ENCODE results near the gene ERBB4. TPM values are rescaled to one million over a fixed set of nuclear protein-coding genes. Genes with fewer than 3 reads are reported as not detected.

The ERBB4 gene
- total RNA-seq, 1 experiment from 2014 or later, result 0.04 TPM

DNA sequence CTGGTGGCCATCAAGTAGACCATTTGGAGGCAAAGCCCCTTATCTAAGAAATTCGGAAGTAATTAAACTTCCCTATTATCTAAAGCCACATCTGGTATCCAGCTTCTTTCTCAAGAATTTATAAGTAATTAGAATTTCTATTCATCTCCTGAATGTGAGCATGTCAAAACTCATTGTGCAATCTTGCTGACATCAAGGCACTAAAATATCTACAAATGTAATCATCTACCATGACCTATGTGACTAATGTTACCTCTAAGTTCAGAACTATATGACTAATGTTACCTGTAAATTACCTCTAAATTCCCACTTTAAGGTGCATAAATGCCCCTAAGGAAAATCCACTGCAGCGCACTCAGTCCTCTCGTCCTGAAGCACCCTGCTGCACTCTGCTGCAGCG, 1209.2 kb downstream of the ERBB4 start:
- H2BK120ac ChIP-seq (ENCODE audit: low read depth, low read length, poor library complexity, severe bottlenecking), result no peak overlapping the region
- no peak overlapping the region for H3K9ac ChIP-seq (ENCODE audit: extremely low read depth, insufficient read length, low read length)
- H4K91ac ChIP-seq (ENCODE audit: insufficient read length, low read depth, low read length), result no peak overlapping the region
- H3K4me2 ChIP-seq (ENCODE audit: insufficient read depth, insufficient read length, low read length), result no peak overlapping the region
- H3K27me3 Mint-ChIP-seq (ENCODE audit: low read depth), result peaks cover 15% of the 10 kb centered on the region
- no peak overlapping the region for H3K56ac ChIP-seq (ENCODE audit: insufficient read length, low read depth, low read length)
- H2BK20ac ChIP-seq (ENCODE audit: low read depth, low read length, poor library complexity, severe bottlenecking), result no peak overlapping the region
- no peak overlapping the region for H3T11ph ChIP-seq (ENCODE audit: low read length)
- no peaks in the 10 kb centered on the region for H3K27me3 ChIP-seq (ENCODE audit: insufficient read depth, low read length)
- H3K79me2 ChIP-seq (ENCODE audit: insufficient read depth, low read length), result no peaks in the 10 kb centered on the region
- no peaks in the 10 kb centered on the region for H3K79me1 ChIP-seq (ENCODE audit: insufficient read depth, low read depth, low read length, poor library complexity, severe bottlenecking)
- no peak overlapping the region for H2AK5ac ChIP-seq (ENCODE audit: insufficient read length, low read length)
- H3K36me3 Mint-ChIP-seq (ENCODE audit: insufficient read depth in 1 of 3, low read depth in 3 of 3), result no peaks in the 10 kb centered on the region
- H3K14ac ChIP-seq (ENCODE audit: insufficient read depth, low read length), result no peak overlapping the region
- WGBS (ENCODE audit: extremely low coverage, insufficient read length, low lambda C conversion rate), result no CpG with 5 or more reads among the region's 4 CpGs
- H3K23me2 ChIP-seq (ENCODE audit: insufficient read length, low read depth, low read length, poor library complexity, severe bottlenecking), result no peaks in the 10 kb centered on the region
- no peak overlapping the region for H3K27ac ChIP-seq (ENCODE audit: insufficient read length, low read depth, low read length)
- H3K18ac ChIP-seq (ENCODE audit: insufficient read length, low read depth, low read length), result no peak overlapping the region
- H4K5ac ChIP-seq (ENCODE audit: insufficient read length, low read depth, low read length), result no peak overlapping the region
- no peak overlapping the region for H3K4ac ChIP-seq (ENCODE audit: low read depth, low read length)
- no peak overlapping the region for H2BK5ac ChIP-seq (ENCODE audit: insufficient read length, low read length)
- no peak overlapping the region for H2BK15ac ChIP-seq (ENCODE audit: low read depth, low read length)
- peaks cover 6% of the 10 kb centered on the region; the same call in 1 of the 2 replicates for H3K4me1 ChIP-seq (ENCODE audit: insufficient read depth, low read length)
- no peaks in the 10 kb centered on the region for H3K9me3 Mint-ChIP-seq
- H3K4me3 Mint-ChIP-seq, result no peak overlapping the region
- H4K20me1 ChIP-seq (ENCODE audit: control insufficient read depth, insufficient read depth, insufficient read length), result no peaks in the 10 kb centered on the region
- no peak overlapping the region for H3K23ac ChIP-seq (ENCODE audit: insufficient read length, low read depth, low read length)
- H3K27ac Mint-ChIP-seq, result no peak overlapping the region
- DNase-seq, result no peak
- TF ChIP-seq, protein P1, sequence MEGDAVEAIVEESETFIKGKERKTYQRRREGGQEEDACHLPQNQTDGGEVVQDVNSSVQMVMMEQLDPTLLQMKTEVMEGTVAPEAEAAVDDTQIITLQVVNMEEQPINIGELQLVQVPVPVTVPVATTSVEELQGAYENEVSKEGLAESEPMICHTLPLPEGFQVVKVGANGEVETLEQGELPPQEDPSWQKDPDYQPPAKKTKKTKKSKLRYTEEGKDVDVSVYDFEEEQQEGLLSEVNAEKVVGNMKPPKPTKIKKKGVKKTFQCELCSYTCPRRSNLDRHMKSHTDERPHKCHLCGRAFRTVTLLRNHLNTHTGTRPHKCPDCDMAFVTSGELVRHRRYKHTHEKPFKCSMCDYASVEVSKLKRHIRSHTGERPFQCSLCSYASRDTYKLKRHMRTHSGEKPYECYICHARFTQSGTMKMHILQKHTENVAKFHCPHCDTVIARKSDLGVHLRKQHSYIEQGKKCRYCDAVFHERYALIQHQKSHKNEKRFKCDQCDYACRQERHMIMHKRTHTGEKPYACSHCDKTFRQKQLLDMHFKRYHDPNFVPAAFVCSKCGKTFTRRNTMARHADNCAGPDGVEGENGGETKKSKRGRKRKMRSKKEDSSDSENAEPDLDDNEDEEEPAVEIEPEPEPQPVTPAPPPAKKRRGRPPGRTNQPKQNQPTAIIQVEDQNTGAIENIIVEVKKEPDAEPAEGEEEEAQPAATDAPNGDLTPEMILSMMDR (conservative IDR thresholded peaks at IDR 0.05), result no peak
- no peaks in the 10 kb centered on the region for H3K9me3 ChIP-seq (ENCODE audit: control insufficient read depth, low read depth, low read length)
- peaks cover 26 to 30% of the 10 kb centered on the region in 2 experiments for H3K4me1 Mint-ChIP-seq
- H4K8ac ChIP-seq (replicated peaks; ENCODE audit: insufficient read length, low read depth, low read length), result no peak overlapping the region
- no peak overlapping the region for H2BK12ac ChIP-seq (ENCODE audit: insufficient read length, low read depth, low read length)
- no peak overlapping the region for H2AFZ ChIP-seq (ENCODE audit: low read length)

All from H9 (cell line).